Measurements from ENCODE around the gene SFT2D3. TPM values are rescaled to one million over a fixed set of nuclear protein-coding genes. Genes with fewer than 3 reads are reported as not detected.
"Not testable (repeated sequence)": the region's sequence is repeated elsewhere in the genome, so short reads cannot be mapped to it uniquely, and the experiment has no call there.

SFT2D3 gene
- polyA plus RNA-seq, 1 donor from 2014 or later, result 6.2 TPM

DNA sequence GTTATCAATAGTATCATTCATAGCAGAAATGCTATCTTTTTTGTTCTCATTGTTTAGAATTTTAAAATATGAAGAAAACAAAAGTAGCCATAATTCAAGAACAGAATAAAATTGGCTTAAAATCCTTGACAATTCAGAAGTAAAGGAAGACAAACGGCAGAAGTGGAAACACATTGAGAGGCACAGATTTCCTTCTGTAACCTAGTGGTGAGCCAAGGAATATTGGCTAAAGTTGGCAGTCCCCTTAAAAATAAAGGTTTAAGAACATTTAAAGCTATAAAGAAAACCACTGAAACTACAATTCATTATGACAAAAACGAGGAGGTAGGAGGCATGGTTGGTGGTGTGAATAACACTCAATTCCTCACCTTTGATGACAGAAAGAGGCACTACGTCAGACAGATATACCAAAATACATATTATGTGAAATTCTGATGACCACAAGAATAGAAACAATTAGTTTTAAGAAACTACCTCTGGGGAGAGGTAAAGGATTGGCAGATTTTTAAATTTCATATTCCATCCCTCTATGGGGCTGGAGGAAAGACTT lies 42.3 kb downstream of the SFT2D3 start:
- H3K27ac ChIP-seq (ENCODE audit: low read length), result no peak overlapping the region
- H3F3A ChIP-seq (ENCODE audit: insufficient read depth, low read length, poor library complexity, severe bottlenecking), result no peaks in the 10 kb centered on the region
- no peaks in the 10 kb centered on the region for H4K20me1 ChIP-seq (ENCODE audit: insufficient read depth)
- no peak for TF ChIP-seq REST (IDR thresholded peaks at IDR 0.05; ENCODE audit: borderline replicate concordance)
- no peak for TF ChIP-seq RAD21 (conservative IDR thresholded peaks at IDR 0.05)
- no peaks in the 10 kb centered on the region for H3K36me3 ChIP-seq (ENCODE audit: insufficient read depth, low read length)
- no peaks in the 10 kb centered on the region for H3K9me3 ChIP-seq (ENCODE audit: low read length)
- no peak overlapping the region for H3K4me2 ChIP-seq (ENCODE audit: low read length)
- H3K27me3 ChIP-seq (ENCODE audit: insufficient read depth, low read depth, low read length), result no peaks in the 10 kb centered on the region
- H3K9ac ChIP-seq (ENCODE audit: low read length), result no peak overlapping the region
- no peak overlapping the region for H2AFZ ChIP-seq (ENCODE audit: low read depth, low read length)
- H3K9me2 ChIP-seq (ENCODE audit: insufficient read depth, low read length), result no peaks in the 10 kb centered on the region
- H3K79me2 ChIP-seq (replicated peaks; ENCODE audit: insufficient read depth, low read length), result no peaks in the 10 kb centered on the region
- no peak overlapping the region for H3K4me3 ChIP-seq (ENCODE audit: low read length)

DNA sequence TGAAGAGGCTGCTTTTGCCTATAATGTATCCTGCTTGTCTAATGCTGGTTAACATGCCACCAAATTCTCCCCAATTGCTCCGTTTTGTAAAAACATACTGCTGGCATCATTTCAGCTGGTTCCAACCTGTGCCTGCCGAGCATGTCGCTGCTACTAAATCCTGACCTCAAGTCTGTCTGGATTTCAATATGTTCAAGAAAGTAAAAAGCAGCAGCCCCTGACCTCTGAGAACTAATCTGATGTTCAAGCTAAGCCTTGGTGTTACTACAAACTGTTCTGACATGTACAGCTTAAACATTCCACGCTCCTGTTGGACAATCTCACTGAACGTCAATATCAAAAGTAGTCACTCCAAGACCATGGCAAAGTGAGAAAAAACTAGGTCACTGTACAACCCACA lies 46.3 kb downstream of the SFT2D3 start:
- H2AFZ ChIP-seq (ENCODE audit: low read depth, low read length), result no peak overlapping the region
- H3K9ac ChIP-seq (ENCODE audit: low read length), result no peak overlapping the region
- TF ChIP-seq RAD21 (conservative IDR thresholded peaks at IDR 0.05), result no peak
- TF ChIP-seq EP300 (conservative IDR thresholded peaks at IDR 0.05; ENCODE audit: poor library complexity, severe bottlenecking), result no peak
- no peak for TF ChIP-seq TAF1 (IDR thresholded peaks at IDR 0.05; ENCODE audit: low read depth)
- H3K9me2 ChIP-seq (ENCODE audit: insufficient read depth, low read length), result no peaks in the 10 kb centered on the region
- H3K4me3 ChIP-seq (ENCODE audit: low read length), result no peak overlapping the region
- no peaks in the 10 kb centered on the region for H3K79me2 ChIP-seq (replicated peaks; ENCODE audit: insufficient read depth, low read length)
- no peaks in the 10 kb centered on the region for H3K27me3 ChIP-seq (ENCODE audit: insufficient read depth, low read depth, low read length)
- H3K4me2 ChIP-seq (ENCODE audit: low read length), result no peak overlapping the region
- no peak overlapping the region for H3K27ac ChIP-seq (ENCODE audit: low read length)
- H3F3A ChIP-seq (ENCODE audit: insufficient read depth, low read length, poor library complexity, severe bottlenecking), result no peaks in the 10 kb centered on the region
- no peaks in the 10 kb centered on the region for H3K36me3 ChIP-seq (ENCODE audit: insufficient read depth, low read length)
- no peaks in the 10 kb centered on the region for H4K20me1 ChIP-seq (ENCODE audit: insufficient read depth)
- H3K9me3 ChIP-seq (ENCODE audit: low read length), result no peaks in the 10 kb centered on the region

- not testable (repeated sequence) for H4K20me1 ChIP-seq (ENCODE audit: insufficient read depth); H3K27me3 ChIP-seq (ENCODE audit: insufficient read depth, low read depth, low read length); H3F3A ChIP-seq (ENCODE audit: insufficient read depth, low read length, poor library complexity, severe bottlenecking); H3K9ac ChIP-seq (ENCODE audit: low read length); H3K9me2 ChIP-seq (ENCODE audit: insufficient read depth, low read length); H3K4me3 ChIP-seq (ENCODE audit: low read length); H2AFZ ChIP-seq (ENCODE audit: low read depth, low read length); H3K4me2 ChIP-seq (ENCODE audit: low read length); H3K27ac ChIP-seq (ENCODE audit: low read length); H3K9me3 ChIP-seq (ENCODE audit: low read length); H3K79me2 ChIP-seq (replicated peaks; ENCODE audit: insufficient read depth, low read length); H3K36me3 ChIP-seq (ENCODE audit: insufficient read depth, low read length)
These were observed 48.2 kb downstream of the SFT2D3 start for GRCh38 chr2:127749537-127749936.

GRCh38 chr2:127753374-127753773 lies 52.1 kb downstream of the SFT2D3 start:
- H3K4me2 ChIP-seq (ENCODE audit: low read length), result no peak overlapping the region
- no peaks in the 10 kb centered on the region for H3K36me3 ChIP-seq (ENCODE audit: insufficient read depth, low read length)
- no peak overlapping the region for H3K27ac ChIP-seq (ENCODE audit: low read length)
- no peaks in the 10 kb centered on the region for H3F3A ChIP-seq (ENCODE audit: insufficient read depth, low read length, poor library complexity, severe bottlenecking)
- no peak overlapping the region for H3K4me3 ChIP-seq (ENCODE audit: low read length)
- no peak overlapping the region for H3K9ac ChIP-seq (ENCODE audit: low read length)
- no peaks in the 10 kb centered on the region for H3K9me2 ChIP-seq (ENCODE audit: insufficient read depth, low read length)
- H4K20me1 ChIP-seq (ENCODE audit: insufficient read depth), result no peaks in the 10 kb centered on the region
- TF ChIP-seq MXI1 (conservative IDR thresholded peaks at IDR 0.05; ENCODE audit: poor library complexity, severe bottlenecking) (no peak), TAF1 (IDR thresholded peaks at IDR 0.05; ENCODE audit: low read depth) (no peak), POLR2AphosphoS5 (IDR thresholded peaks at IDR 0.05) (no peak), REST (IDR thresholded peaks at IDR 0.05; ENCODE audit: borderline replicate concordance) (no peak), RAD21 (conservative IDR thresholded peaks at IDR 0.05) (no peak), EZH2 (IDR thresholded peaks at IDR 0.05; ENCODE audit: borderline replicate concordance, insufficient read depth, low read length, poor library complexity, severe bottlenecking) (no peak), EP300 (conservative IDR thresholded peaks at IDR 0.05; ENCODE audit: poor library complexity, severe bottlenecking) (no peak), SMC3 (conservative IDR thresholded peaks at IDR 0.05; ENCODE audit: poor library complexity) (no peak)
- TF ChIP-seq, protein P1, sequence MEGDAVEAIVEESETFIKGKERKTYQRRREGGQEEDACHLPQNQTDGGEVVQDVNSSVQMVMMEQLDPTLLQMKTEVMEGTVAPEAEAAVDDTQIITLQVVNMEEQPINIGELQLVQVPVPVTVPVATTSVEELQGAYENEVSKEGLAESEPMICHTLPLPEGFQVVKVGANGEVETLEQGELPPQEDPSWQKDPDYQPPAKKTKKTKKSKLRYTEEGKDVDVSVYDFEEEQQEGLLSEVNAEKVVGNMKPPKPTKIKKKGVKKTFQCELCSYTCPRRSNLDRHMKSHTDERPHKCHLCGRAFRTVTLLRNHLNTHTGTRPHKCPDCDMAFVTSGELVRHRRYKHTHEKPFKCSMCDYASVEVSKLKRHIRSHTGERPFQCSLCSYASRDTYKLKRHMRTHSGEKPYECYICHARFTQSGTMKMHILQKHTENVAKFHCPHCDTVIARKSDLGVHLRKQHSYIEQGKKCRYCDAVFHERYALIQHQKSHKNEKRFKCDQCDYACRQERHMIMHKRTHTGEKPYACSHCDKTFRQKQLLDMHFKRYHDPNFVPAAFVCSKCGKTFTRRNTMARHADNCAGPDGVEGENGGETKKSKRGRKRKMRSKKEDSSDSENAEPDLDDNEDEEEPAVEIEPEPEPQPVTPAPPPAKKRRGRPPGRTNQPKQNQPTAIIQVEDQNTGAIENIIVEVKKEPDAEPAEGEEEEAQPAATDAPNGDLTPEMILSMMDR (IDR thresholded peaks at IDR 0.05; ENCODE audit: poor library complexity, severe bottlenecking), result no peak
- no peaks in the 10 kb centered on the region for H3K9me3 ChIP-seq (ENCODE audit: low read length)
- no peak overlapping the region for H2AFZ ChIP-seq (ENCODE audit: low read depth, low read length)
- no peaks in the 10 kb centered on the region for H3K79me2 ChIP-seq (replicated peaks; ENCODE audit: insufficient read depth, low read length)
- H3K27me3 ChIP-seq (ENCODE audit: insufficient read depth, low read depth, low read length), result no peaks in the 10 kb centered on the region
